NCI-H69 (cell line): ENCODE data around the gene CDT1.
"Not testable (repeated sequence)": the region's sequence is repeated elsewhere in the genome, so short reads cannot be mapped to it uniquely, and the experiment has no call there.

Experiments
- DNase-seq: peaks from one replicate; lab custom pipeline; 2025; lab: John Stamatoyannopoulos, UW

The CDT1 gene

GRCh38 chr16:88768071-88768783 is 35.4 kb upstream of the CDT1 start:
- peak; percentile 22 for DNase-seq

GRCh38 chr16:88769617-88770460 is 33.8 kb upstream of the CDT1 start:
- DNase-seq = peak; percentile 59

- DNase-seq = peak; percentile 67
Measured at GRCh38 chr16:88770461-88771293, 32.9 kb upstream of the CDT1 start.

- DNase-seq = no peak
Measured at GRCh38 chr16:88771294-88771772, 32.3 kb upstream of the CDT1 start.

- DNase-seq = not testable (repeated sequence)
Measured at GRCh38 chr16:88771781-88772180, 31.8 kb upstream of the CDT1 start.

- DNase-seq = peak; percentile 85
Measured at GRCh38 chr16:88772871-88773811, 30.4 kb upstream of the CDT1 start.

GRCh38 chr16:88773812-88774291 is 29.7 kb upstream of the CDT1 start:
- peak; percentile 29 for DNase-seq

- DNase-seq = no peak
Measured at GRCh38 chr16:88774544-88775393, 28.8 kb upstream of the CDT1 start.

- no peak for DNase-seq
Measured at GRCh38 chr16:88775825-88776224, 27.8 kb upstream of the CDT1 start.

GRCh38 chr16:88777471-88778270 is 25.9 kb upstream of the CDT1 start:
- peak; percentile 65 for DNase-seq

- no peak for DNase-seq
Measured at GRCh38 chr16:88778271-88778525, 25.4 kb upstream of the CDT1 start.

- no peak for DNase-seq
Measured at GRCh38 chr16:88778541-88779065, 25.0 kb upstream of the CDT1 start.

GRCh38 chr16:88779406-88780141 is 24.0 kb upstream of the CDT1 start:
- DNase-seq = no peak

- no peak for DNase-seq
Measured at GRCh38 chr16:88780142-88781062, 23.2 kb upstream of the CDT1 start.

- DNase-seq = no peak
Measured at GRCh38 chr16:88781140-88782077, 22.2 kb upstream of the CDT1 start.
